GM23338 (cell line): ENCODE data around the gene MCTP1. TPM values are rescaled to one million over a fixed set of nuclear protein-coding genes. Genes with fewer than 3 reads are reported as not detected.

Source experiments
- ATAC-seq: fragments of 200-7000 bp; cut with Tn5 transposase; 3 replicates; pipeline ENCODE4 v1.9.1; 2020
- DNase-seq: peaks from one replicate; pipeline ENCODE4 v3.0.0-alpha.2; 2015; ENCODE audit warnings: low spot score
- H2AFZ ChIP-seq: fragments of 200-600 bp; sonication (generic); 2 replicates; pipeline ENCODE4 v1.8.0; 2016; ENCODE audit warnings: antibody characterized with exemption, mild to moderate bottlenecking, moderate library complexity
- H3F3A ChIP-seq: fragments of 200-600 bp; sonication (generic); replicated peaks from 2 replicates; pipeline ENCODE4 v1.8.0; 2017; ENCODE audit warnings: antibody characterized with exemption, mixed run types, low read depth
- H3K27ac ChIP-seq: fragments of 200-600 bp; sonication (generic); 2 replicates; pipeline ENCODE4 v1.6.1; 2016; ENCODE audit warnings: low read depth
- H3K27me3 ChIP-seq: fragments of 200-600 bp; sonication (generic); 2 replicates; pipeline ENCODE4 v1.8.0; 2016; ENCODE audit warnings: mild to moderate bottlenecking, mixed run types, moderate library complexity; ENCODE audit not compliant: insufficient read depth
- H3K36me3 ChIP-seq: fragments of 200-600 bp; sonication (generic); 2 replicates; pipeline ENCODE4 v1.8.0; 2016; ENCODE audit warnings: mild to moderate bottlenecking; ENCODE audit not compliant: insufficient read depth
- H3K4me1 ChIP-seq: fragments of 200-600 bp; sonication (generic); 2 replicates; pipeline ENCODE4 v1.8.0; 2016; ENCODE audit warnings: mild to moderate bottlenecking, moderate library complexity; ENCODE audit not compliant: insufficient read depth
- H3K4me2 ChIP-seq: fragments of 200-600 bp; sonication (generic); 2 replicates; pipeline ENCODE4 v1.7.1; 2017; ENCODE audit warnings: mixed run types
- H3K4me3 ChIP-seq: fragments of 200-600 bp; sonication (generic); 2 replicates; pipeline ENCODE4 v1.6.1; 2016; ENCODE audit warnings: mixed run types
- H3K79me2 ChIP-seq: fragments of 200-600 bp; sonication (generic); replicated peaks from 2 replicates; pipeline ENCODE4 v1.8.0; 2017; ENCODE audit warnings: mild to moderate bottlenecking; ENCODE audit not compliant: insufficient read depth
- H3K9me2 ChIP-seq: fragments of 200-600 bp; sonication (generic); 2 replicates; pipeline ENCODE4 v1.8.0; 2017; ENCODE audit not compliant: insufficient read depth
- H4K20me1 ChIP-seq: fragments of 200-600 bp; sonication (generic); replicated peaks from 2 replicates; pipeline ENCODE4 v1.8.0; 2017; ENCODE audit warnings: mild to moderate bottlenecking; ENCODE audit not compliant: insufficient read depth
- H3K27ac Mint-ChIP-seq: 2 replicates; pipeline ENCODE4 v1.8.0; 2020; ENCODE audit warnings: inconsistent platforms, mild to moderate bottlenecking, moderate library complexity, mixed read lengths
- H3K27me3 Mint-ChIP-seq: 3 replicates; pipeline ENCODE4 v1.8.0; 2022; ENCODE audit warnings: low read depth, mild to moderate bottlenecking, moderate library complexity, mixed read lengths, inconsistent platforms; ENCODE audit not compliant: insufficient read depth, poor library complexity
- H3K36me3 Mint-ChIP-seq: 3 replicates; pipeline ENCODE4 v1.8.0; 2021; ENCODE audit warnings: low read depth, mild to moderate bottlenecking, inconsistent platforms, moderate library complexity, mixed read lengths
- H3K4me1 Mint-ChIP-seq: 3 replicates; pipeline ENCODE4 v1.8.0; 2020; ENCODE audit warnings: mild to moderate bottlenecking, inconsistent platforms, mixed read lengths
- H3K4me3 Mint-ChIP-seq: 3 replicates; pipeline ENCODE4 v1.8.0; 2021; ENCODE audit warnings: moderate library complexity, mild to moderate bottlenecking, inconsistent platforms, mixed read lengths
- H3K9me3 Mint-ChIP-seq: 3 replicates; pipeline ENCODE4 v1.8.0; 2020; ENCODE audit warnings: moderate library complexity, mild to moderate bottlenecking, inconsistent platforms, mixed read lengths
- CREB1 ChIP-seq: fragments of 250-450 bp; sonication (Bioruptor Pico); IDR thresholded peaks from 2 replicates; pipeline ENCODE4 v1.5.0; 2020; ENCODE audit warnings: low read depth, mild to moderate bottlenecking, moderate library complexity
- EZH2 ChIP-seq: fragments of 200-600 bp; sonication (generic); IDR thresholded peaks from one replicate; pipeline ENCODE4 v1.8.0; 2017; ENCODE audit warnings: antibody characterized with exemption, mild to moderate bottlenecking, low read depth; ENCODE audit not compliant: unreplicated experiment
- EZH2phosphoT487 ChIP-seq: fragments of 200-600 bp; sonication (generic); IDR thresholded peaks from one replicate; pipeline ENCODE4 v1.8.1; 2018; ENCODE audit warnings: antibody characterized with exemption; ENCODE audit not compliant: unreplicated experiment
- JUNB ChIP-seq: IDR thresholded peaks from one replicate; pipeline ENCODE4 v1.6.1; 2016; ENCODE audit warnings: antibody characterized with exemption; ENCODE audit not compliant: unreplicated experiment
- NANOG ChIP-seq: IDR thresholded peaks from 2 replicates; pipeline ENCODE4 v1.6.1; 2016; ENCODE audit warnings: antibody characterized with exemption, borderline replicate concordance
- POLR2AphosphoS5 ChIP-seq: IDR thresholded peaks from 2 replicates; pipeline ENCODE4 v1.6.1; 2016; ENCODE audit warnings: antibody characterized with exemption, low read depth
- STAT1 ChIP-seq: IDR thresholded peaks from one replicate; pipeline ENCODE4 v1.6.1; 2016; ENCODE audit warnings: antibody characterized with exemption; ENCODE audit not compliant: unreplicated experiment
- ZNF114 ChIP-seq: fragments of 250-450 bp; sonication (Bioruptor Pico); IDR thresholded peaks from 2 replicates; pipeline ENCODE4 v1.5.0; 2020; ENCODE audit warnings: mild to moderate bottlenecking, moderate library complexity
- ZNF331 ChIP-seq: fragments of 250-450 bp; sonication (Bioruptor Pico); IDR thresholded peaks from 2 replicates; pipeline ENCODE4 v1.5.0; 2020; ENCODE audit warnings: low read depth, mild to moderate bottlenecking, moderate library complexity
- ZNF462 ChIP-seq: fragments of 250-450 bp; sonication (Bioruptor Pico); IDR thresholded peaks from 2 replicates; pipeline ENCODE4 v1.5.0; 2020; ENCODE audit warnings: mild to moderate bottlenecking, moderate library complexity
- polyA plus RNA-seq: library from polyadenylated mRNA; unstranded; fragments of >200 nt; fragmentation: Nextera tagmentation; extraction: Ambion mirVana; gene quantifications from 2 replicates; pipeline ENCODE4 v1.2.1, GENCODE V29; 2016
- total RNA-seq: library from RNA; depleted of rRNA; stranded (reverse); fragments of >200 nt; shearing (Covaris generic); gene quantifications from 2 replicates; pipeline ENCODE4 v1.2.3, GENCODE V29; 2014
- TF ChIP-seq, protein P1 (sequence below), 2 experiments: fragments of 200-600 bp in 1 of 2; sonication (generic) in 1 of 2; conservative IDR thresholded peaks; 2 replicates each; pipeline versions ENCODE4 v1.5.1 to v1.6.1; 2016 to 2017; ENCODE audit warnings: antibody characterized with exemption in 2 of 2, low read depth in 2 of 2, mild to moderate bottlenecking in 2 of 2, moderate library complexity in 1 of 2
- TF ChIP-seq, protein P2 (sequence below): IDR thresholded peaks from 2 replicates; pipeline ENCODE4 v1.6.1; 2016; ENCODE audit warnings: antibody characterized with exemption
- TF ChIP-seq, protein P3 (sequence below): IDR thresholded peaks from one replicate; pipeline ENCODE4 v1.6.1; 2018; ENCODE audit warnings: antibody characterized with exemption; ENCODE audit not compliant: unreplicated experiment

Gene MCTP1
- total and polyA plus RNA-seq, 2 experiments from 2014 or later, result 3.7 to 4.2 TPM

- Histone ChIP-seq H3K4me3 (no peak overlapping the region), H4K20me1 (no peaks in the 10 kb centered on the region), H3K36me3 (no peaks in the 10 kb centered on the region), H3K9me2 (no peaks in the 10 kb centered on the region), H3F3A (no peaks in the 10 kb centered on the region), H3K4me1 (peaks cover 4% of the 10 kb centered on the region; the same call in 1 of the 2 replicates), H3K27ac (no peak overlapping the region), H3K4me2 (no peak overlapping the region), H3K27me3 (no peaks in the 10 kb centered on the region), H3K79me2 (no peaks in the 10 kb centered on the region), H2AFZ (no peak overlapping the region)
- no peaks in the 10 kb centered on the region for H3K9me3 Mint-ChIP-seq
- DNase-seq, result no peak
- ATAC-seq, result no peak
- no peaks in the 10 kb centered on the region for H3K27me3 Mint-ChIP-seq
- TF ChIP-seq CREB1 (CRISPR knock-in tag) (no peak), EZH2 (no peak), NANOG (no peak), STAT1 (no peak), JUNB (no peak), EZH2phosphoT487 (no peak), POLR2AphosphoS5 (no peak), ZNF462 (no peak), ZNF114 (CRISPR knock-in tag) (no peak), ZNF331 (CRISPR knock-in tag) (no peak)
- TF ChIP-seq, protein P1, sequence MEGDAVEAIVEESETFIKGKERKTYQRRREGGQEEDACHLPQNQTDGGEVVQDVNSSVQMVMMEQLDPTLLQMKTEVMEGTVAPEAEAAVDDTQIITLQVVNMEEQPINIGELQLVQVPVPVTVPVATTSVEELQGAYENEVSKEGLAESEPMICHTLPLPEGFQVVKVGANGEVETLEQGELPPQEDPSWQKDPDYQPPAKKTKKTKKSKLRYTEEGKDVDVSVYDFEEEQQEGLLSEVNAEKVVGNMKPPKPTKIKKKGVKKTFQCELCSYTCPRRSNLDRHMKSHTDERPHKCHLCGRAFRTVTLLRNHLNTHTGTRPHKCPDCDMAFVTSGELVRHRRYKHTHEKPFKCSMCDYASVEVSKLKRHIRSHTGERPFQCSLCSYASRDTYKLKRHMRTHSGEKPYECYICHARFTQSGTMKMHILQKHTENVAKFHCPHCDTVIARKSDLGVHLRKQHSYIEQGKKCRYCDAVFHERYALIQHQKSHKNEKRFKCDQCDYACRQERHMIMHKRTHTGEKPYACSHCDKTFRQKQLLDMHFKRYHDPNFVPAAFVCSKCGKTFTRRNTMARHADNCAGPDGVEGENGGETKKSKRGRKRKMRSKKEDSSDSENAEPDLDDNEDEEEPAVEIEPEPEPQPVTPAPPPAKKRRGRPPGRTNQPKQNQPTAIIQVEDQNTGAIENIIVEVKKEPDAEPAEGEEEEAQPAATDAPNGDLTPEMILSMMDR (conservative IDR thresholded peaks at IDR 0.05; ENCODE audit: low read depth in 2 of 2), result no peak
- TF ChIP-seq, protein P2, sequence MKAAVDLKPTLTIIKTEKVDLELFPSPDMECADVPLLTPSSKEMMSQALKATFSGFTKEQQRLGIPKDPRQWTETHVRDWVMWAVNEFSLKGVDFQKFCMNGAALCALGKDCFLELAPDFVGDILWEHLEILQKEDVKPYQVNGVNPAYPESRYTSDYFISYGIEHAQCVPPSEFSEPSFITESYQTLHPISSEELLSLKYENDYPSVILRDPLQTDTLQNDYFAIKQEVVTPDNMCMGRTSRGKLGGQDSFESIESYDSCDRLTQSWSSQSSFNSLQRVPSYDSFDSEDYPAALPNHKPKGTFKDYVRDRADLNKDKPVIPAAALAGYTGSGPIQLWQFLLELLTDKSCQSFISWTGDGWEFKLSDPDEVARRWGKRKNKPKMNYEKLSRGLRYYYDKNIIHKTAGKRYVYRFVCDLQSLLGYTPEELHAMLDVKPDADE, result no peak
- TF ChIP-seq, protein P3, sequence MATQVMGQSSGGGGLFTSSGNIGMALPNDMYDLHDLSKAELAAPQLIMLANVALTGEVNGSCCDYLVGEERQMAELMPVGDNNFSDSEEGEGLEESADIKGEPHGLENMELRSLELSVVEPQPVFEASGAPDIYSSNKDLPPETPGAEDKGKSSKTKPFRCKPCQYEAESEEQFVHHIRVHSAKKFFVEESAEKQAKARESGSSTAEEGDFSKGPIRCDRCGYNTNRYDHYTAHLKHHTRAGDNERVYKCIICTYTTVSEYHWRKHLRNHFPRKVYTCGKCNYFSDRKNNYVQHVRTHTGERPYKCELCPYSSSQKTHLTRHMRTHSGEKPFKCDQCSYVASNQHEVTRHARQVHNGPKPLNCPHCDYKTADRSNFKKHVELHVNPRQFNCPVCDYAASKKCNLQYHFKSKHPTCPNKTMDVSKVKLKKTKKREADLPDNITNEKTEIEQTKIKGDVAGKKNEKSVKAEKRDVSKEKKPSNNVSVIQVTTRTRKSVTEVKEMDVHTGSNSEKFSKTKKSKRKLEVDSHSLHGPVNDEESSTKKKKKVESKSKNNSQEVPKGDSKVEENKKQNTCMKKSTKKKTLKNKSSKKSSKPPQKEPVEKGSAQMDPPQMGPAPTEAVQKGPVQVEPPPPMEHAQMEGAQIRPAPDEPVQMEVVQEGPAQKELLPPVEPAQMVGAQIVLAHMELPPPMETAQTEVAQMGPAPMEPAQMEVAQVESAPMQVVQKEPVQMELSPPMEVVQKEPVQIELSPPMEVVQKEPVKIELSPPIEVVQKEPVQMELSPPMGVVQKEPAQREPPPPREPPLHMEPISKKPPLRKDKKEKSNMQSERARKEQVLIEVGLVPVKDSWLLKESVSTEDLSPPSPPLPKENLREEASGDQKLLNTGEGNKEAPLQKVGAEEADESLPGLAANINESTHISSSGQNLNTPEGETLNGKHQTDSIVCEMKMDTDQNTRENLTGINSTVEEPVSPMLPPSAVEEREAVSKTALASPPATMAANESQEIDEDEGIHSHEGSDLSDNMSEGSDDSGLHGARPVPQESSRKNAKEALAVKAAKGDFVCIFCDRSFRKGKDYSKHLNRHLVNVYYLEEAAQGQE, result no peak
- no peaks in the 10 kb centered on the region for H3K36me3 Mint-ChIP-seq
- H3K27ac Mint-ChIP-seq, result no peak overlapping the region
- peaks cover 15% of the 10 kb centered on the region for H3K4me1 Mint-ChIP-seq
- no peak overlapping the region for H3K4me3 Mint-ChIP-seq
These were observed 64.5 kb downstream of the MCTP1 start for GRCh38 chr5:95220381-95220780.
